ENCODE measurements around the gene GPR157.
"Not testable (repeated sequence)": the region's sequence is repeated elsewhere in the genome, so short reads cannot be mapped to it uniquely, and the experiment has no call there.

The GPR157 gene

DNA sequence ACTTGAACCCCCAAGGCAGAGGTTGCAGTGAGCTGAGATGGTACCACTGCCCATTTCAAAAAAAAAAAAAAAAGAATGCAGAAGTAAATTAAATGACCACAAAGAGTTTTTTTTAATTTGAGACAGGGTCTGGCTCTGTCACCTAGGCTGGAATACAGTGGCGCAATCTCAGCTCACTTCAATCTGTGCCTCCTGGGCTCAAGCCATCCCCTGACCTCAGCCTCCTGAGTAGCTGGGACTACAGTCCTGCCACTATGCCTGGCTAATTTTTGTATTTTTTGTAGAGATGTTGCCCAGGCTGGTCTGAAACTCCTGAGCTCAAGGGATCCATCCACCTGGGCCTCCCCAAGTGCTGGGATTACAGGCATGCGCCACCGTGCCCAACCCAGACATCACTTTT is 20.2 kb upstream of the GPR157 start:
- in situ Hi-C loops (cut with MboI; ENCODE audit: low sequenced_read_pairs), result no loop called here

DNA sequence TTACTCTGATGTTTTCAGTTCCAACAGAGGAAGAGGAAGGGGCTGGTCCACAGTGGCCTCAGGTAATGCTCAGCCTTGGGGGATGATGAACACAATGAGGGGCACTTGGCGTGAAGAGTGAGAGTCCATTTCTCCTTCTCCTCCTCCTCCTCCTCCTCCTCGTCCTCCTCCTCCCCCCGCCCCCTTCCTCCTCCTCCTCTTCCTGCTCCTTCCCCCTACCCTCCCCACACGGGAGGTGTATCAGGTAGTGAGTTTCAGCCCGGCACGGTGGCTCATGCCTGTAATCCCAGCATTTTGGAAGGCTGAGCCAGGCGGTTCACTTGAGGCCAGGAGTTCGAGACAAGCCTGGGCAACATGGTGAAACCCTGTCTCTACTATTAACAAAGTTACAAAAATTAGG is 17.3 kb upstream of the GPR157 start:
- in situ Hi-C loops (cut with MboI; ENCODE audit: low sequenced_read_pairs), result no loop called here

DNA sequence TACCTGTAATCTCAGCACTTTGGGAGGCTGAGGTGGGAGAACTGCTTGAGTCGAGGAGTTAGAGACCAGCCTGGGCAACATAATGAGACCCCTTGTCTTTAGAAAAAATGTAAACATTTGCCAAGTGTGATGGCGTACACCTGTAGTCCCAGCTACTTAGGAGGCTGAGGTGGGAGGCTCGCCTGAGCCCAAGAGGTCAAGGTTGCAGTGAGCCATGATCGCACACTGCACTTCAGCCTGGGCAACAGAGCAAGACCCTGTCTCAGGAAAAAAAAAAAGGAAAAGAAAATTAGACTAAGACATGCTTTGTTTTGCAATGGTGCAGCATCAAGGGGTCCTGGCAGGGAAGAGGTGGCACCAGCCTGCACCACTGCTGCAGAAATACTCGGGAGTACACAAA is 16.8 kb upstream of the GPR157 start:
- in situ Hi-C loops (cut with MboI; ENCODE audit: low sequenced_read_pairs), result no loop called here

DNA sequence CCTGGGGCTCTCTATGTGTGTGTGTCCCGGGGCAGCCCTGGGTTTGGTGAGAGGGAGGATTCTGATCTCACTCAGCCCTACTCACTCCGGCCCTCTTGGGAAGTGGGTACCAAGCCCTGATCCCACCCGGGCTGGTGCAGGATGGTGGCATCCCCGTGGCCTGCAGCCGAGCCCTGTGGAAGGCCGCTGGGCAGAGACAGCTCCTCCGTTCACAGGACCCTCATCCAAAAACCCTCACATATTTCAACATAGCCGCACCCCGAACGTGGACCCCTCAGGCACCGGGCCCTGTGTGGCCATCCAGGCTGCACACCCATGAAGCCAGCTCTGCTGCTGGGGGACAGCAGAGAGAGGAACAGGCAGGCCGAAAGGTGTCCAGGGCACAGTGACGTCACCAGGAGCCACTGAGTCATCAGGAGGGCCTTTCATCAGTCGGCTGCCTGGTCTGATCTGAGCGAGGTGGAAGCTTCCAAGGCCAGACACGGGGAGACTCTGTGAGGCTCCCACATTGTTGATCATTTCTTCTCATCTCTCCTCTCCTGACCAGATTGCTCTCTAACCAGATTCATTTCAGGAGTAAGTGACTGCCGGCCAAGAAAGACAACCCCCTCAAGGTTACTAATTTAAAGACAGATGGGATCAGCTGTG is 16.2 kb upstream of the GPR157 start:
- in situ Hi-C loops (cut with MboI; ENCODE audit: low sequenced_read_pairs), result no loop called here

DNA sequence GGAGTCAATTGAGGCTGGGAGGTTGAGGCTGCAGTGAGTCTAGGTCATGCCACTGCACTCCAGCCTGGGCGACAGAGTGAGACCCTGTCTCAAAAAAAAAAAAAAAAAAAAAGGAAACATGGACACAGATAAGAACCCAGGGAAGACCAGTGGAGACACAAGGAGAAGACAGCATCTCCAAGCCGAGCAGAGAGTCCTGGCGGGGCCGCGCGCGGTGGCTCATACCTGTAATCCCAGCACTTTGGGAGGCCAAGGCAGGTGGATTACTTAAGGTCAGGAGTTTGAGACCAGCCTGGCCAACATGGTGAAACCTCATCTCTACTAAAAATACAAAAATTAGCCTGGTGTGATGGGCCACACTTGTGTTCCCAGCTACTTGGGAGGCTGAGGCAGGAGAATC is 15.6 kb upstream of the GPR157 start:
- in situ Hi-C loops (cut with MboI; ENCODE audit: low sequenced_read_pairs), result not testable (repeated sequence)

DNA sequence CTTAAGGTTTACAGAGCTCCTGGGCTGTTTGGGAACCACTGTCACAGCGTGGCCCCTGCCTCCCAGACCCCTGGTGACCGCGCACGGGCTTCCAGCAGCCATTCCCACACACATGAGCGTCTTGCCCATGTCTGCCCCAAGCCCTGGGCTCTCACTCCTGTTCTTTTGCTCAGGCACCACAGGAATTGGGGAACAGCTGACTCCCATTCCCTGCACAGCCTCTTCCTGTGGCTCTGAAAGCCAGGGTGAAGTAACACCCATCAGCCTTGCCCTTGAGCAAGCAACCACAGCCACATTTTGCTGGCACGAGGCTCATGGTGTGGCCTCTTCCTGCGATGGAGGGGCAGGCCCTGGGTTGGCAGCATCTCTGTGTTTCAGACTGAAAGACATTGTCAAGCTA is 14.3 kb upstream of the GPR157 start:
- in situ Hi-C loops (cut with MboI; ENCODE audit: low sequenced_read_pairs), result no loop called here

DNA sequence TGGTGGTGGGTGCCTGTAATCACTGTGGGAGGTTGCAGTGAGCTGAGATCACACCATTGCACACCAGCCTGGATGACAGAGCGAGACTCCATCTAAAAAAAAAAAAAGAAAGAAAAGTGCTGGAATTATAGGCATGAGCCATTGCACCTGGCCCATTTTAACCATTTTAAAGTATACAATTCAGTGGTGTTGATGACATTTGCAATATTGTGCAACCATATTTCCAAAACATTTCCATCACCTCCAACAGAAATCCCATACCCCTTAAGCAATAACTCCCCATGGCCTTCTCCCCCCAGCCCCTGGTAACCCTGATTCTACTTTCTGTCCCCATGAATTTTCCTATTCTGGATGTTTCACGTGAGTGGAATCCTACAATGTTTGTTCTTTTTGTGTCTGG is 11.0 kb upstream of the GPR157 start:
- in situ Hi-C loops (cut with MboI; ENCODE audit: low sequenced_read_pairs), result no loop called here

DNA sequence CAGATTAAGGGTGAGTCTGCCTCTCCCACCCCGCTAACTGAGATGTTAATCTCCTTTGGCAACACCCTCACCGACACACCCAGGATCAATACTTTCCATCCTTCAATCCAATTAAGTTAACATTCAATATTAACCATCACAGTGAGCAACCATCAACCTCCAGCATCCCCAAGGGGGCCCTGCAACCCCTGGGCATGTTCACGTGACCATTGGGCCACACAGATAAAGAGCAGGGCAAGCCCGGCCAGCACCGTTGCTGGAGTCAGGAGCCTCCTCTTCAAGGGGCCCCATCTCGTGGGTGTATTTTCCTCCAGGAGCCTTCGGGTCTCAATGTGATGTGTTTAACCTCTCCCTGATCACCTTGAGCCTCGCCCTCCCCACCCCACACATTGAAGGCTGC is 8.0 kb upstream of the GPR157 start:
- in situ Hi-C loops (cut with MboI; ENCODE audit: low sequenced_read_pairs), result no loop called here

DNA sequence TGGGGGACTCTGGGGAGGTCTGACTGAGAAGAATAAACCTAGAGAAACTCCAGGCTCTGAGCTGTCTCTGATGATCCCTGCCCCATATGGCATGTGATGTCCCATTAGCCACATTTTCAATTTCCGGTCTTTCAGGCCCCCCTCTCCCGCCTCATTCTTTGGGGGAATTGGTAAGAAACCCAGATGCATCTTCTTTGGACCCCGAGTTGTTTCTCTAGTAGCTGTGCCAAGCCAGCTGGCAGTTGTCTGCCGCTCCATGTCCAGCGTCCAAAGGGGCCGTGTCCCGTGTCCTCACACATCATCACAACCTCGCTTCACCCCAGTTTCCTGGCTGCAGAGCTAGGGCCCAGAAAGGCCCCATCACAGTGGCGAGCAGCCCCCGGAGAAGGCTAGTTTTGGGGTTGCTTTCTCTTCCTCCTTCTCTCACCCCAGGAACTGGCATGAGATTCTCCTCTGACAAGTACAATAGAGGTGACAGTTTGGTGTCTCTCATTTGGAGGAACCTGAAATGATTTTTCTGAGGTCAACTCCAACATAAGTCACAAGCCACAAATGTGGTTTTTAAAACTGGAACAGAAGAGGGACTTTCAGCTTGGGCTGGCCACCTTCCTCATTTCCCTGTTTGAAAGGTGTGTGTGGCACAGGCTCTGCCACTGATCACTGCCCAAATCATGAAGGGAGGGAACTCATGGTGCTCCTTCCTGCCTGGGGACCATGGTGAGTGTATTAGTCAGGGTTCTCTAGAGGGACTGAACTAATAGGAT is 6.4 kb upstream of the GPR157 start:
- in situ Hi-C loops (cut with MboI; ENCODE audit: low sequenced_read_pairs), result no loop called here

DNA sequence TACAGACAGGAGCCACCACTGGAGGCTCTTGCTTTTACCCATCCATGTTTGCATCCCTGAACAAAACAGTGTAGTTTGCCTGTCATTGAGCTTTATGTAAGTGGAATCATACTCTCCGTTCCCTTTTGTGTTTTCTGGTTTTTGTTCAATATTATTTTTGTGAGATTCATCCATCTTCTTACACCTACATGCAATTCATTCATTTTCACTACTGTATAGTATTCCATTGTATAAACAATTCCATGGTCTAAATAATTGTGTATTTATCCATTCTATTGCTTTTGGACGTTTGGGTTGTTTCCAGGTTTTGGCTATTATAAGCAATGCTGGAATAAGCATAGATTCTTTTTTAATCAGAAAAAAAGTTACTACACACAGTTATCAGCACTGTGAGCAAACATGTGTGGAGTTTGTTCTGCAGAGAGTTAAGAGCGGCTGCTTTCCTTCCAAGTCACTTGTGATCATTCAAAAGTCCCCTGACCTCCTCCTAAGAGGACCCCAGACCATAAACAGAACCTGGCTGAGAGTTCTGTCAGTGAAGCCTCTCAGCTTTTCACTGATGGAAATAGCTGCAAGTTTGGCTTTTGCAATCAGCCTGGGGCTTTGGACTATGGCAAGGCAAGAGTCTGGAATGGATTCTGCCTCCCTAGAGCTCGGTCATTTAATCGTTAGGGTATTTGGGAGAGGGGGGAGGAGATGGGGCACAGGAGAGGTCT is 5.1 kb upstream of the GPR157 start:
- in situ Hi-C loops (cut with MboI; ENCODE audit: low sequenced_read_pairs), result no loop called here

DNA sequence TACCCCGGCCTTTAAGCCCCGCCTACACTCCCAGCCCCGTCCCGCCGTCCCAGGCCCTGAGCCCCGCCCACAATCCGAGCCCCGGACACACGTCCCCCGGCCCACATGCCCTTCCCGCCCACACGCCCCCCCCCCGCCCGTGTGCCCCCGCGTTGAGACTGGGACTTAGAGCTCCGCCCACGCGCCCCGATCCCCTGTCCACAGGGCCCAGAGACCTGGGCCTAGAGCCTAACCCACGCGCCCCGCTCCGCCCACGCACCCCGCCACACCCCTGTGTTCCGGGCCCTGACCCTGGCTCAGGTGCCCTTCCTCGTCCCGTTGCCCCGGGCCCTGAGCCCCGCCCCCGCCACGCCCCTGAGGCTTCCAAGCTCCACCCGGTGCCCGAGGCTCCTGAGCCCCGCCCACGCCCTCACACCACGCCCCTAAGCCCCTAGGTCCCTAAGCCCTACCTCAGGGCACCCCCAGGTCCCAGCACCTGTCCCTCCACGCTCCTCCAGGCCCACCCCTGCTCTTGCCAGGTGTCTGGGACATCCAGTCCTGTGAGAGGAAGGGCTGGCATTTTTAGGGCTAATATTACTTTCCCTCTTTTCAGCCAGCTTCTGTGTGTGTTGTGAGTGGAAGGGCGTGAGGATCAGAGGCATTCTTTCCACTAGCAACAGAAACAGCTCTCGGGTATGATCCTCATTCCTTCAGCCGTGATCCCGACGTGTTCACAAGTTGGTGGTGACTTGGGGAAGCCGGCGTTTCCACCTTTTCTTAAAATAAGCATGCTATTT is 552 bp upstream of the GPR157 start:
- in situ Hi-C loops (cut with MboI; ENCODE audit: low sequenced_read_pairs), result no loop called here

DNA sequence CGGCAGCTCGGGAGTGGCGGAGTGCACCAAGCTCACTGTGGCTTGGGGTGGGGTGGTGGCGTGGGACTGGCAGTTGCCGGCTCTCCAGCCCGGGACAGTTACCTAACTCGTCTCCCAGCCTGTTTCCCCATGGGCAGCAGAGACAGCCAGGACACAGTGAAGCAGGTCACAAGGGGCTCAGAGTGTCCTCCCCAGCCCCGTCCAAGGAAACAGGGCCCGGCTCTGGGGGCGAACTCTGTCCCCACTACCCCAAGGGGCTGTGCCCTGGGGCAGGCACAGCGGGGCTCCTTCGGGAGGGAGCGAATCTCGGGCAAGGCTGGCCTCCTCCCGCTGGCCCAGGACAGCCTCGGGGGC is 759 bp downstream of the GPR157 start:
- in situ Hi-C loops (cut with MboI; ENCODE audit: low sequenced_read_pairs), result no loop called here

DNA sequence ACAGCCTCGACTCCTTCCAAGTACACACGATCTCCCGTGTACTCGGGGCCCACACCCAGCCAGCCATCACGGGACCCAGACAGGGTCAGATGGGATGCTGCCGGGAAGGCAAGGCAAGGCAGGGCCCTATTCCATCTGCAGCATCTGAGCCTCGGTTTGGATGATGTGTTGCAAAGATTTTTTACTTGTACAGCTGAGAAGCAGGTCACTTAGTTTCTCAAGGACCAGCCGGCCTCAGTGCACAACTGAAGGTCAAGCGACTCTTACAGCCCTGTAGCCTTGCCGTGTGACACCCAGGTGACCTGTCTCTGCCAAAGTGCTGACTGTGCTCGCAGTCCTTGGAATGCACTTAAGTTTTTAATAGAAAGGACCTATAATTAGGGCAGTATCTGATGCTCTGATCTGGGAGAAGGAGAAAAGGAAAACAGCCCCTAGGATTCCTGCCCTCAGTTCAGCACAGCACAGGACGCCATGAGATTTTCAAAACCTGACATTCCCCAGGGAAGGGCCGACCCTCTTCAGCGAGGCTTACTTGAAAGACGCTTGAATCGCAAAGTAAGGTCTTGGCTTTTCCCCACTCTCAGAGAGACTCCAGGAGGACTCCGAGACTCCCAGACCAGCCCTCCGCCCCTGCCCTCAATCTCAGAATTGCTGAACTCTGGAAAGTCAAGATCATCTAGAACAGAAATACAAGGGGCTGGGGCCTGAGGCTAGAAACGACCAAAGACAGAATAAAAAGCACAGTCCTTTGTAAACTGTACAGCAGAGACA is 1.3 kb downstream of the GPR157 start:
- in situ Hi-C loops (cut with MboI; ENCODE audit: low sequenced_read_pairs), result no loop called here

DNA sequence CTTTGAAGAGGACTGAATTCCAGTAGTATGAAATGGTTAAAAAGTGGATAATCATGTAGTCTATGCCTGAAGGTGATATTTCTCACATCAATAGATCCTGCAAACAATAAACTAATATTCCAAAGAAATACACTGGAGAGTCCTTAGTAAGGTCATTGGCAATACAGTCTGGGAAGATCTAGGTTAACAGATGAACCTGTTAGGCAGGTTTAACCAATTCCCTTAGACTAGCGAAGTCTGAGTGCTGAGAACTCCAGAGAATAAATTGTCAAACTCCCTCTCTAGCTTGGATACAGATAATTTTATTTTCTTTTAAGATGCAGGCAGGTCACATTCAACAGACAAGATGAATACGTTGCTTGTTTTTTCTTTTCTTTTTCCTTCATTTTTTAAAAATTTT is 2.4 kb downstream of the GPR157 start:
- in situ Hi-C loops (cut with MboI; ENCODE audit: low sequenced_read_pairs), result no loop called here

DNA sequence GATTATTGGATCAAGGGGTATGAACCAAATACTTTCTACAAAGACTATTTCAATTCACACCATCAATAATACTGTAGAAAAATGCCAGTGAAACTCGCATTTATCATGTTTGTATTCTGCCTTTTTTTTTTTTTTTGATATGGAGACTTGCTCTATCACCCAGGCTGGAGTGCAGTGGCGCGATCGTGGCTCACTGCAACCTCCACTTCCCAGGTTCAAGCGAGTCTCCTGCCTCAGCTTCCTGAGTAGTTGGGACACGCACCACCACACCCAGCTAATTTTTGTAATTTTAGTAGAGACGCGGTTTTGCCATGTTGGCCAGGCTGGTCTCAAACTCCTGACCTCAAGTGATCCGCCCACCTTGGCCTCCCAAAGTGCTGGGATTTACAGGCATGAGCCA is 3.1 kb downstream of the GPR157 start:
- in situ Hi-C loops (cut with MboI; ENCODE audit: low sequenced_read_pairs), result not testable (repeated sequence)

DNA sequence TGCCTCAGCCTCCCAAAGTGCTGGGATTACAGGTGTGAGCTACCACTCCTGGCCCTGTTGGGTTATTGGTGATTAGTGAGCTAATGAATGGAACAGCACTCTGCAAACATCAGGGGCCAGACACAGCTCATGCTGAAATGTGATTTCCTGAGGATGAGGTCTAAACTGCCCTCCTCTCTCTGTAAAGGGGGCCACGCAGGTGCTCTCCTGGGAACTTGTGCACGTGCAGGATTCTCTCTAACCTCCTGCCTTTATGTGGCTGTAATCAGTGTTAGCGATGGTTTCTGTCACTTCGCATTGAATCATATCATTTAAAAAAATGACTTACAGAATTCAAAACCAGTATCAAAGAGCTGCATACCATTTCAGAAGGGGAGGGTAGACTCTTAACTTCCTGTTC is 3.6 kb downstream of the GPR157 start:
- in situ Hi-C loops (cut with MboI; ENCODE audit: low sequenced_read_pairs), result no loop called here

DNA sequence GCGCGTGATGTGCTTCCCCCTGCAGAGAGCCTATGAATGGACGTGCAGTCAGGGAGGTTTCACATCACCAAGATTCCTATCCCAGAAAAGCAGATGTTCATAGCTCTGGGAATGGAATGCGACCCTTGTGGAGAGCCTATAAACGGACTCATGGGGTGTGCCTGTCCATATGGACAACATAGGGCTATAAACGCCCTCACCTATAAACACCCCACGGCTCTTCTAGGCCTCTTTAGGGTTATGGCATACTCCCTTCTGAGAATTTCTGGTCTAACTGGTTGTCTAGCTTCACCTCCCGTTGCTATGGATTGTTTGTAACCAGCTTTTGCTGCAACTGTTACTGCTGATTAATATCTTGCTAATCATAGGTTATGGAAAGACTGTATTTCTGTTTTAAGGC is 4.5 kb downstream of the GPR157 start:
- in situ Hi-C loops (cut with MboI; ENCODE audit: low sequenced_read_pairs), result loop anchor here (25.0 kb wide), 1 partner anchor 363 kb away; no protein-coding TSS in a partner anchor

DNA sequence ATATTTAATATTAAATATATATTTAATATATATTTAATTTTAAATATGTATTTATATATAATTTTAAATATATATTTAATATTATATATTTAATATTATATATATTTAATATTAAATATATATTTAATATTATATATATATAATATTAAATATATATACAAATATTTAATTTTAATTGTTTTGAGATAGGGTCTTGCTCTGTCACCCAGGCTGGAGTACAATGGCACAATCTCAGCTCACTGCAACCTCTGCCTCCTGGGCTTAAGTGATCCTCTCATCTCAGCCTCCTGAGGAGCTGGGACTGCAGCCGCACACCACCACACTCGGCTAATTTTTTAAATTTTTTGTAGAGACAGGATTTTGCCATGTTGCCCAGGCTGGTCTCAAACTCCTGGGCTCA is 5.2 kb downstream of the GPR157 start:
- in situ Hi-C loops (cut with MboI; ENCODE audit: low sequenced_read_pairs), result loop anchor here (25.0 kb wide), 1 partner anchor 364 kb away; no protein-coding TSS in a partner anchor

DNA sequence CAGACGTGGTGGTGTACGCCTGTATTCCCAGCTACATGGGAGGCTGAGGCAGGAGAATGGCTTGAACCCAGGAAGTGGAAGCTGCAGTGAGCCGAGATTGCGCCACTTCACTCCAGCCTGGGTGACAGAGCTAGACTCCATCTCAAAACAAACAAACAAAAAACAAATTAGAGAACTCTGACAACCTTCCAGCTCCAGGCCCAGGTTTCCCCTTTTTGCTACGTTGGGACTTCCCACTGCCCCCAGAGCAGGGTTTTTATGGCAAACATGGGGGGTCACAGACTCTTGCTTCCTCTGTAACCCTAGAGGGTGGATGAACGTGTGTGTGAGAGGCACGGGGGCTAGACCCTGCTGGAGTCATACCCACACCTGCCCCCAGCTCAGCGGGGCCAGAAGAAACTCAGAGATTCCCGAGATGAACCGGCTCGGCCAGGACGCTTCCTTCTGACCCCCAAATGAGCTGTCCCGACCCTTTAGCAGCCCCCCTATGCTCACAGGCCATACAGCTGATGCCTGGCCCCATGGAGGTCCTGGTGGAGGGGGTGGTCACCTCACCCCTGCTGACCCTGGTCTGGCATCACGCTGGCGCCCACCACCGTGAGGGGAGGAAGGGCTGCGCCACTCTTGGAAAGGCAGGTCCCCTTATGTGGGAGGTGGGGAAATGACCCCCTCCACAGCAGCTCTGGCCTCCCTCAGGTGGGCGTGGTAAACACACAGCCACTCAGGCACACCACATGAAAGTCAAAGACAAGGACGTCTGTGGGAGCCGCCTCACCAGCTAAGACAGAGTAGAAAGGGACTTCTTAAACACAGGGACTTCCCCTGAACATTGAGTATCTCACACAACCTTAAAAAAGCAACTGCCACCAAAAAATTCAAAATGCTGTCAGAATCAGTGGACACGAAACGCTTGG is 7.1 kb downstream of the GPR157 start:
- in situ Hi-C loops (cut with MboI; ENCODE audit: low sequenced_read_pairs), result loop anchor here (25.0 kb wide), 1 partner anchor 366 kb away; no protein-coding TSS in a partner anchor

Data from HL-60/S4 (cell line).